Measurements from ENCODE around the gene CUL7. TPM values are rescaled to one million over a fixed set of nuclear protein-coding genes. Genes with fewer than 3 reads are reported as not detected.

CUL7 gene
- total RNA-seq, 1 donor from 2014 or later, result 26.7 TPM

- no peaks in the 10 kb centered on the region for H3K9me3 ChIP-seq
- no peak overlapping the region for H3K27ac ChIP-seq
- H3K4me3 ChIP-seq, result no peak overlapping the region
- H3K36me3 ChIP-seq, result peaks cover 42 to 61% of the 10 kb centered on the region in 2 donors
- no peaks in the 10 kb centered on the region for H3K4me1 ChIP-seq
- no peak for DNase-seq (ENCODE audit: low spot score in 2 of 2)
- H3K27me3 ChIP-seq, result no peaks in the 10 kb centered on the region
- intact Hi-C loops (cut with DNase I), result no loop called here
- no peak for TF ChIP-seq CTCF (IDR thresholded peaks at IDR 0.05)
Observed at GRCh38 chr6:43038727-43039126, 14.9 kb downstream of the CUL7 start.

GRCh38 chr6:43037706-43038105 lies 15.9 kb downstream of the CUL7 start:
- H3K9me3 ChIP-seq, result no peaks in the 10 kb centered on the region
- intact Hi-C loops (cut with DNase I), result no loop called here
- no peak for DNase-seq (ENCODE audit: low spot score in 2 of 2)
- H3K4me3 ChIP-seq, result no peak overlapping the region
- no peaks in the 10 kb centered on the region for H3K27me3 ChIP-seq
- no peak overlapping the region for H3K27ac ChIP-seq
- no peaks in the 10 kb centered on the region for H3K4me1 ChIP-seq
- no peak for TF ChIP-seq CTCF (IDR thresholded peaks at IDR 0.05)
- peaks cover 39 to 59% of the 10 kb centered on the region in 2 donors for H3K36me3 ChIP-seq

GRCh38 chr6:43037197-43037596 lies 16.5 kb downstream of the CUL7 start:
- H3K4me1 ChIP-seq, result no peaks in the 10 kb centered on the region
- peaks cover 37 to 60% of the 10 kb centered on the region in 2 donors for H3K36me3 ChIP-seq
- no peaks in the 10 kb centered on the region for H3K27me3 ChIP-seq
- H3K4me3 ChIP-seq, result no peak overlapping the region
- no peaks in the 10 kb centered on the region for H3K9me3 ChIP-seq
- TF ChIP-seq CTCF (IDR thresholded peaks at IDR 0.05), result no peak
- H3K27ac ChIP-seq, result no peak overlapping the region
- intact Hi-C loops (cut with DNase I), result no loop called here
- no peak for DNase-seq (ENCODE audit: low spot score in 2 of 2)

GRCh38 chr6:43036712-43037111 lies 16.9 kb downstream of the CUL7 start:
- Histone ChIP-seq H3K27ac (no peak overlapping the region), H3K4me3 (no peak overlapping the region), H3K4me1 (no peaks in the 10 kb centered on the region), H3K36me3 (peaks cover 37 to 63% of the 10 kb centered on the region in 2 donors), H3K9me3 (no peaks in the 10 kb centered on the region), H3K27me3 (no peaks in the 10 kb centered on the region)
- no peak for DNase-seq (ENCODE audit: low spot score in 2 of 2)
- no peak for TF ChIP-seq CTCF (IDR thresholded peaks at IDR 0.05)
- intact Hi-C loops (cut with DNase I), result no loop called here

GRCh38 chr6:43035495-43036194 lies 18.0 kb downstream of the CUL7 start:
- intact Hi-C loops (cut with DNase I), result no loop called here
- TF ChIP-seq CTCF (IDR thresholded peaks at IDR 0.05), result no peak
- no peak overlapping the region for H3K27ac ChIP-seq
- no peak for DNase-seq (ENCODE audit: low spot score in 2 of 2)
- no peaks in the 10 kb centered on the region for H3K9me3 ChIP-seq
- no peaks in the 10 kb centered on the region for H3K27me3 ChIP-seq
- no peaks in the 10 kb centered on the region for H3K4me1 ChIP-seq
- no peak overlapping the region for H3K4me3 ChIP-seq
- peaks cover 44 to 62% of the 10 kb centered on the region in 2 donors for H3K36me3 ChIP-seq

GRCh38 chr6:43034190-43034525 lies 19.5 kb downstream of the CUL7 start:
- intact Hi-C loops (cut with DNase I), result no loop called here
- TF ChIP-seq CTCF (IDR thresholded peaks at IDR 0.05), result no peak

More at GRCh38 chr6:43034190-43034525, 19.5 kb downstream of the CUL7 start:
- Histone ChIP-seq H3K36me3 (peaks cover 55 to 67% of the 10 kb centered on the region in 2 donors), H3K9me3 (no peaks in the 10 kb centered on the region), H3K27me3 (no peaks in the 10 kb centered on the region), H3K4me3 (no peak overlapping the region), H3K4me1 (no peaks in the 10 kb centered on the region), H3K27ac (no peak overlapping the region)
- DNase-seq (ENCODE audit: low spot score in 2 of 2), result no peak
